ENCODE data around the gene MRPL49.

MRPL49 gene

DNA sequence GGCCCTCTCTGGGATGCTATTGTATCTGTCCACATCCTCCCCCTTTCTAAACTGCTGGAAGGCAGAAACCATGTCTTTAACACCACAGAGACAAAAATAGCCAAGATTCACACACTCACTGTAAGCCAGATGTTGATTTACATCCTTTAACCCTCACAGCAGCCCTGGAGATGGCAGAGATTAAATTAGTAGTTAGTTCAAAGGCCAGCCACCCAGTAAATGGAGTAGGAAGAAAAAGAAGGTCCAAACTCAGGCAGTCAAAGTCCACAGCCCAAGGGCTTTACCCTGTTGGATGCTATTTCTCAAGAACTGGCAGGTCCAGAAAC lies 2.5 kb upstream of the MRPL49 start:
- Histone ChIP-seq H3K9me3 (ENCODE audit: control insufficient read depth, insufficient read depth, low read depth, low read length) (no peaks in the 10 kb centered on the region), H3K4me3 (ENCODE audit: low read depth, low read length) (no peak overlapping the region), H3K4me1 (ENCODE audit: control insufficient read depth, insufficient read depth, low read length) (peaks cover 3% of the 10 kb centered on the region; the same call in 1 of the 2 replicates), H3K27ac (ENCODE audit: extremely low read depth, low read depth, low read length) (no peak overlapping the region), H3K36me3 (ENCODE audit: control insufficient read depth in 2 of 2, insufficient read depth in 1 of 2, low read length in 2 of 2) (peaks cover 3 to 61% of the 10 kb centered on the region in 2 experiments; a peak in 2 of 3 replicates)
- ChIA-PET CTCF (interaction anchor here (1.6 to 3.4 kb wide), 3 partner anchors 9 to 272 kb away, joined by 7 to 37 read pairs (median 10); partner anchors contain the start of gene TM7SF2), POLR2A (interaction anchor here (1.3 kb wide), 1 partner anchor 62 kb away, joined by 6 read pairs; the partner anchor contains the start of gene CAPN1)
- no peak for TF ChIP-seq ZNF670 (tag by site-specific recombination; IDR thresholded peaks at IDR 0.05; ENCODE audit: low read depth)
- no peak for TF ChIP-seq ZFP3 (tag by site-specific recombination; IDR thresholded peaks at IDR 0.05; ENCODE audit: low read depth)
- TF ChIP-seq ZNF530 (tag by site-specific recombination; IDR thresholded peaks at IDR 0.05; ENCODE audit: low read depth), result no peak
- TF ChIP-seq ZNF311 (tag by site-specific recombination; IDR thresholded peaks at IDR 0.05; ENCODE audit: borderline replicate concordance), result no peak
- TF ChIP-seq, protein P1, sequence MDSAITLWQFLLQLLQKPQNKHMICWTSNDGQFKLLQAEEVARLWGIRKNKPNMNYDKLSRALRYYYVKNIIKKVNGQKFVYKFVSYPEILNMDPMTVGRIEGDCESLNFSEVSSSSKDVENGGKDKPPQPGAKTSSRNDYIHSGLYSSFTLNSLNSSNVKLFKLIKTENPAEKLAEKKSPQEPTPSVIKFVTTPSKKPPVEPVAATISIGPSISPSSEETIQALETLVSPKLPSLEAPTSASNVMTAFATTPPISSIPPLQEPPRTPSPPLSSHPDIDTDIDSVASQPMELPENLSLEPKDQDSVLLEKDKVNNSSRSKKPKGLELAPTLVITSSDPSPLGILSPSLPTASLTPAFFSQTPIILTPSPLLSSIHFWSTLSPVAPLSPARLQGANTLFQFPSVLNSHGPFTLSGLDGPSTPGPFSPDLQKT (IDR thresholded peaks at IDR 0.05; ENCODE audit: borderline replicate concordance, low read depth, low read length), result no peak

DNA sequence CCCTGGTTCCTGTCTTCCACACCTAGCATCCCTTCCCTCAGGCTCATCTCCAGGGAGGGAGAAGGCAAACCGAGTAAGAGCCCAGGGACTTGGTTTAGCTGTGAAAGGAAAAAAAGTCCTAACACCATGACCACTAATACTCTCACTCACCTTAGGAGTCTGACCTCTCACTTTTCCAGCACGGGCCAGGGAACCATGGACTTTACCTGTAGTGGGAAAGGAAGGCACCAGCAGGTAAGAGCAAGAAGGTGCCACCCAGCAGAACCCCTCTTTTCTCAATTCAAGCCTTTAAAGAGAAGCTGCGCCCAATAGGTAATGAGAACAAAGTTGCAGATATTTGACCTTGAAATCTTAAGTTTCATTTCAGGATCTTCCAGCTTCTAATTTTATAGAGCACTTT lies 1.3 kb upstream of the MRPL49 start:
- ChIA-PET CTCF (interaction anchor here (1.0 to 3.4 kb wide), 4 partner anchors 10 to 233 kb away, joined by 3 to 37 read pairs (median 5); partner anchors contain the start of gene TM7SF2), POLR2A (interaction anchor here (0.6 to 3.2 kb wide), 4 partner anchors 9 to 916 kb away, joined by 3 to 57 read pairs (median 36); partner anchors contain the start of genes SYVN1, TM7SF2 and VPS51)
- TF ChIP-seq, protein P2, sequence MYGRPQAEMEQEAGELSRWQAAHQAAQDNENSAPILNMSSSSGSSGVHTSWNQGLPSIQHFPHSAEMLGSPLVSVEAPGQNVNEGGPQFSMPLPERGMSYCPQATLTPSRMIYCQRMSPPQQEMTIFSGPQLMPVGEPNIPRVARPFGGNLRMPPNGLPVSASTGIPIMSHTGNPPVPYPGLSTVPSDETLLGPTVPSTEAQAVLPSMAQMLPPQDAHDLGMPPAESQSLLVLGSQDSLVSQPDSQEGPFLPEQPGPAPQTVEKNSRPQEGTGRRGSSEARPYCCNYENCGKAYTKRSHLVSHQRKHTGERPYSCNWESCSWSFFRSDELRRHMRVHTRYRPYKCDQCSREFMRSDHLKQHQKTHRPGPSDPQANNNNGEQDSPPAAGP (tag by site-specific recombination; IDR thresholded peaks at IDR 0.05), result no peak
- no peak overlapping the region; the same call in 1 of the 2 replicates for H3K27ac ChIP-seq (ENCODE audit: extremely low read depth, low read depth, low read length)
- no peak overlapping the region; the same call in 1 of the 2 replicates for H3K4me3 ChIP-seq (ENCODE audit: low read depth, low read length)
- H3K9me3 ChIP-seq (ENCODE audit: control insufficient read depth, insufficient read depth, low read depth, low read length), result no peaks in the 10 kb centered on the region
- peaks cover 3 to 61% of the 10 kb centered on the region in 2 experiments; a peak in 2 of 3 replicates for H3K36me3 ChIP-seq (ENCODE audit: control insufficient read depth in 2 of 2, insufficient read depth in 1 of 2, low read length in 2 of 2)
- H3K4me1 ChIP-seq (ENCODE audit: control insufficient read depth, insufficient read depth, low read length), result peaks cover 3% of the 10 kb centered on the region; the same call in 1 of the 2 replicates

DNA sequence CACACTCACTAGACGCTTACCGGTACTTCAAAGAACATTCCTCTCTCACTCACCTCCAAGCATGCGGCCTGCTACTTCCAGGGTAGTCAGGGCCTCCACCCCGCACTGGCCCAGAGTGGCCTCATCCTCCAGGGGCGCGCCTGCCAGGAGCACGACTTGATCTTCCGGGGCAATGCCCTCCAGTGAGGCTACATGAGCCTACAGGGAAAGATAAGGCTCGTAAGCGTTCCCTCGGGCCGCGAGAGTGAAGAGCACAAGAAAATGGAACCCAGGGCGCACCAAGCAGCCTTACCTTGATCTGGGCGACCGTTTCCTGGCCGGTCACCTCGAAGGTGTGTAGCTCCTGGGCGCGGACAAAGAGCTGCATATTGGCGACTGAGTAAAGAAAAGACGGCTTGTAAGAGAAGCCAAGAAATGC lies 665 bp upstream of the MRPL49 start:
- POLR2A ChIA-PET, result interaction anchor here (0.7 to 3.2 kb wide), 20 partner anchors 9 to 343 kb away, joined by 3 to 57 read pairs (median 6); partner anchors contain the start of genes ARL2, CAPN1, CDCA5 and NEAT1
- Histone ChIP-seq H3K9me3 (ENCODE audit: control insufficient read depth, insufficient read depth, low read depth, low read length) (no peaks in the 10 kb centered on the region), H3K4me1 (ENCODE audit: control insufficient read depth, insufficient read depth, low read length) (peaks cover 3% of the 10 kb centered on the region; the same call in 1 of the 2 replicates), H3K27ac (ENCODE audit: extremely low read depth, low read depth, low read length) (peak overlapping the region; percentile 55; the same call in 1 of the 2 replicates), H3K36me3 (ENCODE audit: control insufficient read depth in 2 of 2, insufficient read depth in 1 of 2, low read length in 2 of 2) (peaks cover 3 to 61% of the 10 kb centered on the region in 2 experiments; a peak in 2 of 3 replicates), H3K4me3 (ENCODE audit: low read depth, low read length) (peak overlapping the region; percentile 72)
- TF ChIP-seq, protein P3, sequence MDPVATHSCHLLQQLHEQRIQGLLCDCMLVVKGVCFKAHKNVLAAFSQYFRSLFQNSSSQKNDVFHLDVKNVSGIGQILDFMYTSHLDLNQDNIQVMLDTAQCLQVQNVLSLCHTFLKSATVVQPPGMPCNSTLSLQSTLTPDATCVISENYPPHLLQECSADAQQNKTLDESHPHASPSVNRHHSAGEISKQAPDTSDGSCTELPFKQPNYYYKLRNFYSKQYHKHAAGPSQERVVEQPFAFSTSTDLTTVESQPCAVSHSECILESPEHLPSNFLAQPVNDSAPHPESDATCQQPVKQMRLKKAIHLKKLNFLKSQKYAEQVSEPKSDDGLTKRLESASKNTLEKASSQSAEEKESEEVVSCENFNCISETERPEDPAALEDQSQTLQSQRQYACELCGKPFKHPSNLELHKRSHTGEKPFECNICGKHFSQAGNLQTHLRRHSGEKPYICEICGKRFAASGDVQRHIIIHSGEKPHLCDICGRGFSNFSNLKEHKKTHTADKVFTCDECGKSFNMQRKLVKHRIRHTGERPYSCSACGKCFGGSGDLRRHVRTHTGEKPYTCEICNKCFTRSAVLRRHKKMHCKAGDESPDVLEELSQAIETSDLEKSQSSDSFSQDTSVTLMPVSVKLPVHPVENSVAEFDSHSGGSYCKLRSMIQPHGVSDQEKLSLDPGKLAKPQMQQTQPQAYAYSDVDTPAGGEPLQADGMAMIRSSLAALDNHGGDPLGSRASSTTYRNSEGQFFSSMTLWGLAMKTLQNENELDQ (tag by site-specific recombination; IDR thresholded peaks at IDR 0.05; ENCODE audit: low read depth), result no peak
- TF ChIP-seq, protein P4, sequence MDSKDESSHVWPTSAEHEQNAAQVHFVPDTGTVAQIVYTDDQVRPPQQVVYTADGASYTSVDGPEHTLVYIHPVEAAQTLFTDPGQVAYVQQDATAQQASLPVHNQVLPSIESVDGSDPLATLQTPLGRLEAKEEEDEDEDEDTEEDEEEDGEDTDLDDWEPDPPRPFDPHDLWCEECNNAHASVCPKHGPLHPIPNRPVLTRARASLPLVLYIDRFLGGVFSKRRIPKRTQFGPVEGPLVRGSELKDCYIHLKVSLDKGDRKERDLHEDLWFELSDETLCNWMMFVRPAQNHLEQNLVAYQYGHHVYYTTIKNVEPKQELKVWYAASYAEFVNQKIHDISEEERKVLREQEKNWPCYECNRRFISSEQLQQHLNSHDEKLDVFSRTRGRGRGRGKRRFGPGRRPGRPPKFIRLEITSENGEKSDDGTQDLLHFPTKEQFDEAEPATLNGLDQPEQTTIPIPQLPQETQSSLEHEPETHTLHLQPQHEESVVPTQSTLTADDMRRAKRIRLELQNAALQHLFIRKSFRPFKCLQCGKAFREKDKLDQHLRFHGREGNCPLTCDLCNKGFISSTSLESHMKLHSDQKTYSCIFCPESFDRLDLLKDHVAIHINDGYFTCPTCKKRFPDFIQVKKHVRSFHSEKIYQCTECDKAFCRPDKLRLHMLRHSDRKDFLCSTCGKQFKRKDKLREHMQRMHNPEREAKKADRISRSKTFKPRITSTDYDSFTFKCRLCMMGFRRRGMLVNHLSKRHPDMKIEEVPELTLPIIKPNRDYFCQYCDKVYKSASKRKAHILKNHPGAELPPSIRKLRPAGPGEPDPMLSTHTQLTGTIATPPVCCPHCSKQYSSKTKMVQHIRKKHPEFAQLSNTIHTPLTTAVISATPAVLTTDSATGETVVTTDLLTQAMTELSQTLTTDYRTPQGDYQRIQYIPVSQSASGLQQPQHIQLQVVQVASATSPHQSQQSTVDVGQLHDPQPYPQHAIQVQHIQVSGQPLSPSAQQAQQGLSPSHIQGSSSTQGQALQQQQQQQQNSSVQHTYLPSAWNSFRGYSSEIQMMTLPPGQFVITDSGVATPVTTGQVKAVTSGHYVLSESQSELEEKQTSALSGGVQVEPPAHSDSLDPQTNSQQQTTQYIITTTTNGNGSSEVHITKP (tag by site-specific recombination; IDR thresholded peaks at IDR 0.05), result peak; percentile 39; the same call in 1 of the 2 replicates
- TF ChIP-seq, protein P5, sequence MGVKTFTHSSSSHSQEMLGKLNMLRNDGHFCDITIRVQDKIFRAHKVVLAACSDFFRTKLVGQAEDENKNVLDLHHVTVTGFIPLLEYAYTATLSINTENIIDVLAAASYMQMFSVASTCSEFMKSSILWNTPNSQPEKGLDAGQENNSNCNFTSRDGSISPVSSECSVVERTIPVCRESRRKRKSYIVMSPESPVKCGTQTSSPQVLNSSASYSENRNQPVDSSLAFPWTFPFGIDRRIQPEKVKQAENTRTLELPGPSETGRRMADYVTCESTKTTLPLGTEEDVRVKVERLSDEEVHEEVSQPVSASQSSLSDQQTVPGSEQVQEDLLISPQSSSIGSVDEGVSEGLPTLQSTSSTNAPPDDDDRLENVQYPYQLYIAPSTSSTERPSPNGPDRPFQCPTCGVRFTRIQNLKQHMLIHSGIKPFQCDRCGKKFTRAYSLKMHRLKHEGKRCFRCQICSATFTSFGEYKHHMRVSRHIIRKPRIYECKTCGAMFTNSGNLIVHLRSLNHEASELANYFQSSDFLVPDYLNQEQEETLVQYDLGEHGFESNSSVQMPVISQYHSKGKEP (tag by site-specific recombination; IDR thresholded peaks at IDR 0.05), result no peak
- TF ChIP-seq ZNF747 (tag by site-specific recombination; IDR thresholded peaks at IDR 0.05) (no peak), GLI2 (tag by site-specific recombination; IDR thresholded peaks at IDR 0.05; ENCODE audit: borderline replicate concordance, low read depth) (no peak), ZEB2 (tag by site-specific recombination; IDR thresholded peaks at IDR 0.05) (no peak), ZNF174 (tag by site-specific recombination; IDR thresholded peaks at IDR 0.05) (no peak)
- CTCF ChIA-PET, result interaction anchor here (0.7 to 3.4 kb wide), 6 partner anchors 10 to 234 kb away, joined by 3 to 37 read pairs (median 4); partner anchors contain the start of genes CDC42EP2 and TM7SF2

All from HEK293 (cell line).